NCI-H774 (cell line): Measurements from ENCODE around the gene TP53TG5.
A peak's percentile ranks its signal among the peaks of the same experiment; 100 is the strongest.

Source experiments
- DNase-seq: peaks from one replicate; lab custom pipeline; 2025; lab: John Stamatoyannopoulos, UW

The TP53TG5 gene

GRCh38 chr20:45378191-45378590 is at the start of gene TP53TG5:
Gene TP53TG5, minus strand, starts transcription at chr20:45378325. Its CDS starts 89 bp downstream, at chr20:45378236.
- no peak for DNase-seq

- no peak for DNase-seq
Measured at GRCh38 chr20:45427236-45428149, 49.4 kb upstream of the TP53TG5 start.

- no peak for DNase-seq
Measured at GRCh38 chr20:45426320-45427016, 48.3 kb upstream of the TP53TG5 start.

GRCh38 chr20:45425561-45425960 is 47.4 kb upstream of the TP53TG5 start:
- no peak for DNase-seq

- no peak for DNase-seq
Measured at GRCh38 chr20:45423700-45424099, 45.6 kb upstream of the TP53TG5 start.

GRCh38 chr20:45420125-45420524 is 42.0 kb upstream of the TP53TG5 start:
- no peak for DNase-seq

- DNase-seq = peak; percentile 92
Measured at GRCh38 chr20:45419188-45420091, 41.3 kb upstream of the TP53TG5 start.

GRCh38 chr20:45416917-45417316 is 38.8 kb upstream of the TP53TG5 start:
- no peak for DNase-seq

- peak; percentile 86 for DNase-seq
Measured at GRCh38 chr20:45415822-45416637, 37.9 kb upstream of the TP53TG5 start, which contains the start of gene PIGT. Gene PIGT, plus strand, starts transcription at chr20:45416141. Its CDS starts 16 bp downstream, at chr20:45416157.

GRCh38 chr20:45413479-45413878 is 35.4 kb upstream of the TP53TG5 start:
- DNase-seq = no peak

GRCh38 chr20:45412653-45413052 is 34.5 kb upstream of the TP53TG5 start:
- DNase-seq = no peak

GRCh38 chr20:45410887-45411286 is 32.8 kb upstream of the TP53TG5 start:
- DNase-seq = no peak

- no peak for DNase-seq
Measured at GRCh38 chr20:45409521-45410272, 31.6 kb upstream of the TP53TG5 start.

- DNase-seq = no peak
Measured at GRCh38 chr20:45408646-45409213, 30.6 kb upstream of the TP53TG5 start.

- no peak for DNase-seq
Measured at GRCh38 chr20:45407783-45408645, 29.9 kb upstream of the TP53TG5 start, which contains the start of gene DBNDD2. Gene DBNDD2, plus strand, starts transcription at chr20:45408289. Its CDS starts 179 bp downstream, at chr20:45408468.

GRCh38 chr20:45407067-45407745 is 29.1 kb upstream of the TP53TG5 start:
- DNase-seq = no peak

GRCh38 chr20:45406260-45407066 is 28.3 kb upstream of the TP53TG5 start:
- DNase-seq = peak; percentile 39
